Esophagus squamous epithelium (tissue), 5 donors: ENCODE data around the gene TSPAN12. TPM values are rescaled to one million over a fixed set of nuclear protein-coding genes. Genes with fewer than 3 reads are reported as not detected.

Source experiments
- DNase-seq: peaks from one replicate; lab custom pipeline; 2025; lab: John Stamatoyannopoulos, UW
- H3K27ac ChIP-seq, 4 donors: fragments of 200-600 bp; sonication (generic); one replicate each; pipeline ENCODE4 v1.5.1; 2016 to 2019; ENCODE audit warnings: mild to moderate bottlenecking in 1 of 4
- H3K27me3 ChIP-seq, 4 donors: fragments of 200-600 bp; sonication (generic); 1 replicate in 3 of 4; 2 replicates in 1 of 4; pipeline versions ENCODE4 v1.5.1 to v1.6.0; 2017 to 2021; ENCODE audit warnings: antibody characterized with exemption in 1 of 4
- H3K36me3 ChIP-seq, 3 donors: fragments of 200-600 bp; sonication (generic); one replicate each; pipeline ENCODE4 v1.5.1; 2016 to 2019
- H3K4me1 ChIP-seq, 3 donors: fragments of 200-600 bp; sonication (generic); one replicate each; pipeline ENCODE4 v1.5.1; 2017 to 2019
- H3K4me3 ChIP-seq, 4 donors: fragments of 200-600 bp; sonication (generic); 1 replicate in 3 of 4; 2 replicates in 1 of 4; pipeline ENCODE4 v1.5.1; 2016 to 2019; ENCODE audit warnings: mild to moderate bottlenecking in 2 of 4, moderate library complexity in 1 of 4
- H3K9me3 ChIP-seq, 3 donors: fragments of 200-600 bp; sonication (generic); one replicate each; pipeline ENCODE4 v1.5.1; 2016 to 2019
- POLR2A ChIP-seq, 4 donors: fragments of 450-650 bp; IDR thresholded peaks; one replicate each; pipeline ENCODE4 v1.6.1; 2017; ENCODE audit warnings: antibody characterized with exemption in 4 of 4, mild to moderate bottlenecking in 4 of 4, moderate library complexity in 3 of 4
- WGBS, 2 donors: methylation state at CpG; one replicate each; pipeline ENCODE4 v1.1.5; 2018; 5-methylcytosine and 5-hydroxymethylcytosine counted together
- intact Hi-C: fragments of 100-400 bp; cut with DNase I; formaldehyde crosslinking; loops from one replicate; pipeline ENCODE4 v1.15.0; 2022
- total RNA-seq, 4 donors: library from RNA; depleted of rRNA; stranded (reverse); fragments of >200 nt; gene quantifications; one replicate each; pipeline ENCODE4 v1.1.0, GENCODE V29; 2016
- TF ChIP-seq, protein P1 (sequence below), 6 experiments: fragments of 450-650 bp in 4 of 6; fragments of 200-600 bp in 2 of 6; sonication (generic) in 2 of 6; IDR thresholded peaks; one replicate each; pipeline ENCODE4 v1.5.1; 2016 to 2019; ENCODE audit warnings: antibody characterized with exemption in 6 of 6, mild to moderate bottlenecking in 4 of 6, moderate library complexity in 4 of 6
- donor health status: DM: yes; HTN: yes; CAD: no.

The TSPAN12 gene
- total RNA-seq, 4 donors from 2014 or later: 1.3 to 9.0 (median 5.4) TPM

DNA sequence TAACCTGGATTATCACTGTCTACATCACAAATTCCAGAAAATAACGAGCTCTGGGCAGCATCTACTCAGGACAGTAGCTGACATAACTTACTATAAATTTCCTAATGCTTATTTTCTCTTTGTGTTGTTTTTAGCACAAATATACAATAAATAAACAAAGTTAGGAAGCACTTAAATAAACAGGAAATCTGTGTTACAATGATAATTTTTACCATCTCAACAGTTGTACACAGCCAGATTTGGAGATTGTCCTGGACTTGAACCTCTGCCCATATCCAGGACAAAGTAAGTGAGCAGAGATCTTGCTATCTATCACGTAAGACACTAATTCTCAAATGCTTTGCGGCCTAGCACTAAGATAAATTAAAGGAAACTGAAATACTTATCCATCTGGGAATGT is 48.7 kb downstream of the TSPAN12 start:
- 73 to 81% methylated on average over 3 of the region's 3 CpGs for WGBS, 2 donors
- intact Hi-C loops: loop anchor here (10.0 kb wide), 1 partner anchor 136 kb away; no protein-coding TSS in a partner anchor
- no peaks in the 10 kb centered on the region for H3K36me3 ChIP-seq
- H3K4me1 ChIP-seq: no peaks in the 10 kb centered on the region
- no peak overlapping the region for H3K27ac ChIP-seq
- DNase-seq: no peak
- TF ChIP-seq, protein P1, sequence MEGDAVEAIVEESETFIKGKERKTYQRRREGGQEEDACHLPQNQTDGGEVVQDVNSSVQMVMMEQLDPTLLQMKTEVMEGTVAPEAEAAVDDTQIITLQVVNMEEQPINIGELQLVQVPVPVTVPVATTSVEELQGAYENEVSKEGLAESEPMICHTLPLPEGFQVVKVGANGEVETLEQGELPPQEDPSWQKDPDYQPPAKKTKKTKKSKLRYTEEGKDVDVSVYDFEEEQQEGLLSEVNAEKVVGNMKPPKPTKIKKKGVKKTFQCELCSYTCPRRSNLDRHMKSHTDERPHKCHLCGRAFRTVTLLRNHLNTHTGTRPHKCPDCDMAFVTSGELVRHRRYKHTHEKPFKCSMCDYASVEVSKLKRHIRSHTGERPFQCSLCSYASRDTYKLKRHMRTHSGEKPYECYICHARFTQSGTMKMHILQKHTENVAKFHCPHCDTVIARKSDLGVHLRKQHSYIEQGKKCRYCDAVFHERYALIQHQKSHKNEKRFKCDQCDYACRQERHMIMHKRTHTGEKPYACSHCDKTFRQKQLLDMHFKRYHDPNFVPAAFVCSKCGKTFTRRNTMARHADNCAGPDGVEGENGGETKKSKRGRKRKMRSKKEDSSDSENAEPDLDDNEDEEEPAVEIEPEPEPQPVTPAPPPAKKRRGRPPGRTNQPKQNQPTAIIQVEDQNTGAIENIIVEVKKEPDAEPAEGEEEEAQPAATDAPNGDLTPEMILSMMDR (IDR thresholded peaks at IDR 0.05): no peak
- TF ChIP-seq POLR2A (IDR thresholded peaks at IDR 0.05): no peak
- no peaks in the 10 kb centered on the region for H3K27me3 ChIP-seq
- H3K4me3 ChIP-seq: no peak overlapping the region
- H3K9me3 ChIP-seq: no peaks in the 10 kb centered on the region

DNA sequence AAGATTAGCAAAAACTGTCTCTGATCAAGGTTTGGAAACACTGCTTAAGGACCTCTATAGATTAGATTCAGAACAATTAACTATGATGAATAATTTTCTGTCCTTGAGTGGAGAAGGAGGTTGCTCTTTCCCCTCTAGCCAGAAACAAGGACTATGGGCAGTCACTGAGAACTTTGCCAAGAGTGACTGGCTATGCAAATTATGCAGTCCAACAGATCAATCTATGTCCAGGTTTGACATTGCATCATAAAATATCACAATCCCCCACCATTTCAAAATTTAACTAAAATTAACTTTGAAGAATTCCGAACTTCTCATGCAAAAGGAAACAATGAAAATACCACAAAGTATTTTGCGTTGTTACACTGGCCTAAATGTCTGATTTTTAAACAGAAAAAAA is 50.6 kb downstream of the TSPAN12 start:
- Histone ChIP-seq H3K27me3 (no peaks in the 10 kb centered on the region), H3K4me1 (no peaks in the 10 kb centered on the region), H3K27ac (no peak overlapping the region), H3K36me3 (no peaks in the 10 kb centered on the region), H3K4me3 (no peak overlapping the region), H3K9me3 (no peaks in the 10 kb centered on the region)
- no peak for DNase-seq
- intact Hi-C loops: loop anchor here (10.0 kb wide), 1 partner anchor 137 kb away; no protein-coding TSS in a partner anchor
- TF ChIP-seq, protein P1 (IDR thresholded peaks at IDR 0.05): no peak
- TF ChIP-seq POLR2A (IDR thresholded peaks at IDR 0.05): no peak
- 85 to 88% methylated on average over 2 of the region's 2 CpGs for WGBS, 2 donors

DNA sequence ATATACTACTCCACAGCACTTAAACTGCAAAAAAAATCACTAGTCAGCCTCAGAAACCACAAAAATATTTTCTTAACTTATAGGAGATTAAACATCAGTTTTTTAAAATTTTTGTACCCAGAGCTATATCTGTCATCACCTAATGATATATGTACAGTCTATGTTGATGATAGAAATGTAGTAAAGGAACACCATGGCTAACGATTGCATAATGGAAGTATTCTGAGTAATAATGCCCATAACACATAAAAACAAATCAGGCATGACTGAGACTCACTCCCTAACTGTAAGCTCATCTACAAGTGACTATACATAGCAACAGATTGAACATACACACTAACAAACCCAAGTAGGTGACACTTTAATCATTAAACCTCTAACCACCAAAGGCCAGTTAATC is 51.3 kb downstream of the TSPAN12 start:
- intact Hi-C loops: loop anchor here (10.0 kb wide), 1 partner anchor 138 kb away; no protein-coding TSS in a partner anchor
- Histone ChIP-seq H3K27ac (no peak overlapping the region), H3K9me3 (no peaks in the 10 kb centered on the region), H3K27me3 (no peaks in the 10 kb centered on the region), H3K4me1 (no peaks in the 10 kb centered on the region), H3K36me3 (no peaks in the 10 kb centered on the region), H3K4me3 (no peak overlapping the region)
- TF ChIP-seq POLR2A (IDR thresholded peaks at IDR 0.05): no peak
- TF ChIP-seq, protein P1 (IDR thresholded peaks at IDR 0.05): no peak
- DNase-seq: no peak
- 38 to 50% methylated on average over 1 of the region's 1 CpG for WGBS, 2 donors

DNA sequence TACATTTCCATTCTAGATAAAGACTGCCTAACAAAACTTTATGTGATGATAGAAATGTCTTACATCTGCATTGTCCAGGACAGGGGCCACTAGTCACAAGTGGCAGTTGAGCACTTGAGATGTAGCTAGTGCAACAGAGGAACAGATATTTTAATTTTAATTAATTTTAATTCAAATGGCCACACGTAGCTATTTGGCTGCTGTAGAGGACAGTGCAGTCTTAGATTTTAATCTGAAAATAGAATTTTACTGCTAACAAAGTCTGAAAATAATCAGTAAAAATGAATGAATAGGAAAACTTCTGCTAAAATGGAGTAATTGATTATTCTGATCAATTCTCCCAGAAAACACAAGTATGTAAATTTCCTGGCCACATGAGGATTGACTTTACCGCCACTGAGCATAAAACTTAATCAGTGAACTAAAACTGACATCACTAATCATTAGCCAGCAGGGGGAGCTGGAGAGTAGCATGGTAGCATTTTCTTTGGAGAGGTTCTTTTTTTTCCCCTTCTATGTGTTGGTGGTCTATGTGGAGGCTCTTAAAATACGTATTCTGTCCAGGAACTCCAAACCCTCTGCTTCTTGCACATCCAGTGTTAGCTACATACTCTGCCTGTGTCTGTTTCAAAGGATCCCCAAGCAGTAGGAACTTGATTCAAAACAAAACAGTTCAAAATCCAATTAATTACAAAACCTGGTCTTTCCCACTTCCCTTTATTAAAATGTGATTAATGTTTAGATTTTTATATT is 52.1 kb downstream of the TSPAN12 start:
- H3K27me3 ChIP-seq: no peaks in the 10 kb centered on the region
- 28 to 39% methylated on average over 3 of the region's 3 CpGs for WGBS, 2 donors
- H3K27ac ChIP-seq: no peak overlapping the region
- H3K4me3 ChIP-seq: no peak overlapping the region
- no peaks in the 10 kb centered on the region for H3K36me3 ChIP-seq
- no peaks in the 10 kb centered on the region for H3K9me3 ChIP-seq
- TF ChIP-seq POLR2A (IDR thresholded peaks at IDR 0.05): no peak
- TF ChIP-seq, protein P1 (IDR thresholded peaks at IDR 0.05): peak; percentile 68 to 82 (median 76)
- intact Hi-C loops: loop anchor here (10.0 kb wide), 1 partner anchor 139 kb away; no protein-coding TSS in a partner anchor
- H3K4me1 ChIP-seq: no peaks in the 10 kb centered on the region
- no peak for DNase-seq

DNA sequence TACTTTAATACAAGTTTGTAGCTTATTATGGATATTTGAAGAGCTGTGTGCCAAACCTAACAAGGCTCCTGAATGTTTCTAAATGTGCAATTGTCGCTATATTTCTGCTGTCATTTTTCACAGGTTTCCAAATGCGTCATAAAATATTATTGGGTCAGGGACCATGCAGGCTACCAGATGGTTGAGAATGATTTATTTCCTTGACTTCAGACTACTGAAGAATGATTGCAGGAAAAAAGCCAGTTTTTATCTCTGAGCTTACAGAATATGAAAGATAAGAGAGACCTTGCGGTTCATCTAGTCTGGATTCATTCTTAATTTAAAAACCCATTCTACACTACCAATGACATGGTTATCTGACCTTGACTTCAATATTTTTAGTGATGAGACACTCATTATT is 55.2 kb downstream of the TSPAN12 start:
- no peak overlapping the region for H3K27ac ChIP-seq
- DNase-seq: no peak
- no peaks in the 10 kb centered on the region for H3K36me3 ChIP-seq
- TF ChIP-seq POLR2A (IDR thresholded peaks at IDR 0.05): no peak
- TF ChIP-seq, protein P1 (IDR thresholded peaks at IDR 0.05): no peak
- no peaks in the 10 kb centered on the region for H3K27me3 ChIP-seq
- no peak overlapping the region for H3K4me3 ChIP-seq
- intact Hi-C loops: loop anchor here (10.0 kb wide), 1 partner anchor 142 kb away; no protein-coding TSS in a partner anchor
- H3K4me1 ChIP-seq: no peaks in the 10 kb centered on the region
- WGBS, 2 donors: 93 to 94% methylated on average over 3 of the region's 3 CpGs
- no peaks in the 10 kb centered on the region for H3K9me3 ChIP-seq
